GM23338 (cell line): ENCODE data around the gene THRA.

ENCODE experiments used
- CREB1 ChIP-seq: fragments of 250-450 bp; sonication (Bioruptor Pico); IDR thresholded peaks from 2 replicates; pipeline ENCODE4 v1.5.0; 2020; ENCODE audit warnings: low read depth, mild to moderate bottlenecking, moderate library complexity
- EZH2 ChIP-seq: fragments of 200-600 bp; sonication (generic); IDR thresholded peaks from one replicate; pipeline ENCODE4 v1.8.0; 2017; ENCODE audit warnings: antibody characterized with exemption, mild to moderate bottlenecking, low read depth; ENCODE audit not compliant: unreplicated experiment
- EZH2phosphoT487 ChIP-seq: fragments of 200-600 bp; sonication (generic); IDR thresholded peaks from one replicate; pipeline ENCODE4 v1.8.1; 2018; ENCODE audit warnings: antibody characterized with exemption; ENCODE audit not compliant: unreplicated experiment
- JUNB ChIP-seq: IDR thresholded peaks from one replicate; pipeline ENCODE4 v1.6.1; 2016; ENCODE audit warnings: antibody characterized with exemption; ENCODE audit not compliant: unreplicated experiment
- POLR2AphosphoS5 ChIP-seq: IDR thresholded peaks from 2 replicates; pipeline ENCODE4 v1.6.1; 2016; ENCODE audit warnings: antibody characterized with exemption, low read depth
- STAT1 ChIP-seq: IDR thresholded peaks from one replicate; pipeline ENCODE4 v1.6.1; 2016; ENCODE audit warnings: antibody characterized with exemption; ENCODE audit not compliant: unreplicated experiment
- ZNF114 ChIP-seq: fragments of 250-450 bp; sonication (Bioruptor Pico); IDR thresholded peaks from 2 replicates; pipeline ENCODE4 v1.5.0; 2020; ENCODE audit warnings: mild to moderate bottlenecking, moderate library complexity
- TF ChIP-seq, protein P1 (sequence below), 2 experiments: fragments of 200-600 bp in 1 of 2; sonication (generic) in 1 of 2; conservative IDR thresholded peaks; 2 replicates each; pipeline versions ENCODE4 v1.5.1 to v1.6.1; 2016 to 2017; ENCODE audit warnings: antibody characterized with exemption in 2 of 2, low read depth in 2 of 2, mild to moderate bottlenecking in 2 of 2, moderate library complexity in 1 of 2
- TF ChIP-seq, protein P2 (sequence below): IDR thresholded peaks from one replicate; pipeline ENCODE4 v1.6.1; 2018; ENCODE audit warnings: antibody characterized with exemption; ENCODE audit not compliant: unreplicated experiment

DNA sequence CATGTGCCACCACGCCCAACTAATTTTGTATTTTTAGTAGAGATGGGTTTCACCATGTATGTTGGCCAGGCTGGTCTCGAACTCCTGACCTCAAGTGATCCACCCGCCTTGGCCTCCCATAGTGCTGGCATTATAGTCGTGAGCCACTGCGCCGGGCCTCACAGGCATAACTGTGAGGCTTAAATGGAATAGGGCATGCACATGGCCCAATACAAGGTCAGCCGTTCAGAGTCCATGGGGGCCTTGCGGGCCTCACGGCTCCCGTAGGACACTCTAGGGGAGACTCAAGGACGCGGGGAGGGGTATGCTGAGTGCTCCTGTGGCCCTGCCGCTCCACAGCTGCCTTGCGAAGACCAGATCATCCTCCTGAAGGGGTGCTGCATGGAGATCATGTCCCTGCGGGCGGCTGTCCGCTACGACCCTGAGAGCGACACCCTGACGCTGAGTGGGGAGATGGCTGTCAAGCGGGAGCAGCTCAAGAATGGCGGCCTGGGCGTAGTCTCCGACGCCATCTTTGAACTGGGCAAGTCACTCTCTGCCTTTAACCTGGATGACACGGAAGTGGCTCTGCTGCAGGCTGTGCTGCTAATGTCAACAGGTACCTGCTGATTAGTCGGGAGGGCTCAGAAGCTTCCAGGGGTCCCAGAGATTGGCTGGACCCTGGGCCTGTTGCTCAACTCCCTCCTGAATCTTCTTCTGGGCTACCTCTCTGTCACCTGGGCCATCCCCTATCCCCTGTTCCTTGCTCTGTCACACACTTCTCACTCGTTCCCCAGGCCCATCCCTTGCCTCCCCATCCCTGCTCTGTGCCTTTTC is 25.3 kb downstream of the THRA start:
- TF ChIP-seq, protein P1, sequence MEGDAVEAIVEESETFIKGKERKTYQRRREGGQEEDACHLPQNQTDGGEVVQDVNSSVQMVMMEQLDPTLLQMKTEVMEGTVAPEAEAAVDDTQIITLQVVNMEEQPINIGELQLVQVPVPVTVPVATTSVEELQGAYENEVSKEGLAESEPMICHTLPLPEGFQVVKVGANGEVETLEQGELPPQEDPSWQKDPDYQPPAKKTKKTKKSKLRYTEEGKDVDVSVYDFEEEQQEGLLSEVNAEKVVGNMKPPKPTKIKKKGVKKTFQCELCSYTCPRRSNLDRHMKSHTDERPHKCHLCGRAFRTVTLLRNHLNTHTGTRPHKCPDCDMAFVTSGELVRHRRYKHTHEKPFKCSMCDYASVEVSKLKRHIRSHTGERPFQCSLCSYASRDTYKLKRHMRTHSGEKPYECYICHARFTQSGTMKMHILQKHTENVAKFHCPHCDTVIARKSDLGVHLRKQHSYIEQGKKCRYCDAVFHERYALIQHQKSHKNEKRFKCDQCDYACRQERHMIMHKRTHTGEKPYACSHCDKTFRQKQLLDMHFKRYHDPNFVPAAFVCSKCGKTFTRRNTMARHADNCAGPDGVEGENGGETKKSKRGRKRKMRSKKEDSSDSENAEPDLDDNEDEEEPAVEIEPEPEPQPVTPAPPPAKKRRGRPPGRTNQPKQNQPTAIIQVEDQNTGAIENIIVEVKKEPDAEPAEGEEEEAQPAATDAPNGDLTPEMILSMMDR (conservative IDR thresholded peaks at IDR 0.05; ENCODE audit: low read depth in 2 of 2): no peak
- TF ChIP-seq EZH2 (no peak), POLR2AphosphoS5 (no peak), JUNB (no peak), STAT1 (no peak), EZH2phosphoT487 (no peak), ZNF114 (CRISPR knock-in tag) (no peak), CREB1 (CRISPR knock-in tag) (no peak)
- TF ChIP-seq, protein P2, sequence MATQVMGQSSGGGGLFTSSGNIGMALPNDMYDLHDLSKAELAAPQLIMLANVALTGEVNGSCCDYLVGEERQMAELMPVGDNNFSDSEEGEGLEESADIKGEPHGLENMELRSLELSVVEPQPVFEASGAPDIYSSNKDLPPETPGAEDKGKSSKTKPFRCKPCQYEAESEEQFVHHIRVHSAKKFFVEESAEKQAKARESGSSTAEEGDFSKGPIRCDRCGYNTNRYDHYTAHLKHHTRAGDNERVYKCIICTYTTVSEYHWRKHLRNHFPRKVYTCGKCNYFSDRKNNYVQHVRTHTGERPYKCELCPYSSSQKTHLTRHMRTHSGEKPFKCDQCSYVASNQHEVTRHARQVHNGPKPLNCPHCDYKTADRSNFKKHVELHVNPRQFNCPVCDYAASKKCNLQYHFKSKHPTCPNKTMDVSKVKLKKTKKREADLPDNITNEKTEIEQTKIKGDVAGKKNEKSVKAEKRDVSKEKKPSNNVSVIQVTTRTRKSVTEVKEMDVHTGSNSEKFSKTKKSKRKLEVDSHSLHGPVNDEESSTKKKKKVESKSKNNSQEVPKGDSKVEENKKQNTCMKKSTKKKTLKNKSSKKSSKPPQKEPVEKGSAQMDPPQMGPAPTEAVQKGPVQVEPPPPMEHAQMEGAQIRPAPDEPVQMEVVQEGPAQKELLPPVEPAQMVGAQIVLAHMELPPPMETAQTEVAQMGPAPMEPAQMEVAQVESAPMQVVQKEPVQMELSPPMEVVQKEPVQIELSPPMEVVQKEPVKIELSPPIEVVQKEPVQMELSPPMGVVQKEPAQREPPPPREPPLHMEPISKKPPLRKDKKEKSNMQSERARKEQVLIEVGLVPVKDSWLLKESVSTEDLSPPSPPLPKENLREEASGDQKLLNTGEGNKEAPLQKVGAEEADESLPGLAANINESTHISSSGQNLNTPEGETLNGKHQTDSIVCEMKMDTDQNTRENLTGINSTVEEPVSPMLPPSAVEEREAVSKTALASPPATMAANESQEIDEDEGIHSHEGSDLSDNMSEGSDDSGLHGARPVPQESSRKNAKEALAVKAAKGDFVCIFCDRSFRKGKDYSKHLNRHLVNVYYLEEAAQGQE: no peak
